Activated CD4-positive, alpha-beta memory T cell treated with anti-CD3 and anti-CD28 coated beads, Interleukin-2, amount 10 ng/mL, durations not matched to agents 7 days and 5 days (primary cell): ENCODE measurements around the gene ATG9A. TPM values are rescaled to one million over a fixed set of nuclear protein-coding genes. Genes with fewer than 3 reads are reported as not detected.

Experiments used
- CTCF ChIA-PET: fragments of 350-600 bp; sonication (Branson Sonifier 250); formaldehyde crosslinking; loops from one replicate; lab custom pipeline; 2021; ENCODE audit warnings: antibody characterized with exemption, inconsistent platforms; lab: Charles Lee
- POLR2A ChIA-PET: fragments of 350-600 bp; sonication (Branson Sonifier 250); formaldehyde crosslinking; loops from one replicate; lab custom pipeline; 2021; ENCODE audit warnings: antibody characterized with exemption; lab: Charles Lee
- DNase-seq: peaks from one replicate; pipeline ENCODE4 v3.0.0-alpha.2; 2020
- H3K27ac Mint-ChIP-seq: one replicate; pipeline ENCODE4 v1.8.0; 2021; ENCODE audit warnings: mild to moderate bottlenecking, mixed read lengths
- H3K27me3 Mint-ChIP-seq: one replicate; pipeline ENCODE4 v1.8.0; 2021; ENCODE audit warnings: mixed read lengths
- H3K36me3 Mint-ChIP-seq: one replicate; pipeline ENCODE4 v1.8.0; 2021; ENCODE audit warnings: low read depth, mixed read lengths
- H3K4me1 Mint-ChIP-seq: one replicate; pipeline ENCODE4 v1.8.0; 2021; ENCODE audit warnings: mixed read lengths
- H3K4me3 Mint-ChIP-seq: one replicate; pipeline ENCODE4 v1.8.0; 2021; ENCODE audit warnings: mild to moderate bottlenecking, mixed read lengths
- H3K9me3 Mint-ChIP-seq: one replicate; pipeline ENCODE4 v1.8.0; 2021; ENCODE audit warnings: mixed read lengths
- total RNA-seq, 2 experiments: library from RNA; stranded (reverse); gene quantifications; one replicate each; pipeline ENCODE4 v1.2.3, GENCODE V29; 2021

The ATG9A gene, protein sequence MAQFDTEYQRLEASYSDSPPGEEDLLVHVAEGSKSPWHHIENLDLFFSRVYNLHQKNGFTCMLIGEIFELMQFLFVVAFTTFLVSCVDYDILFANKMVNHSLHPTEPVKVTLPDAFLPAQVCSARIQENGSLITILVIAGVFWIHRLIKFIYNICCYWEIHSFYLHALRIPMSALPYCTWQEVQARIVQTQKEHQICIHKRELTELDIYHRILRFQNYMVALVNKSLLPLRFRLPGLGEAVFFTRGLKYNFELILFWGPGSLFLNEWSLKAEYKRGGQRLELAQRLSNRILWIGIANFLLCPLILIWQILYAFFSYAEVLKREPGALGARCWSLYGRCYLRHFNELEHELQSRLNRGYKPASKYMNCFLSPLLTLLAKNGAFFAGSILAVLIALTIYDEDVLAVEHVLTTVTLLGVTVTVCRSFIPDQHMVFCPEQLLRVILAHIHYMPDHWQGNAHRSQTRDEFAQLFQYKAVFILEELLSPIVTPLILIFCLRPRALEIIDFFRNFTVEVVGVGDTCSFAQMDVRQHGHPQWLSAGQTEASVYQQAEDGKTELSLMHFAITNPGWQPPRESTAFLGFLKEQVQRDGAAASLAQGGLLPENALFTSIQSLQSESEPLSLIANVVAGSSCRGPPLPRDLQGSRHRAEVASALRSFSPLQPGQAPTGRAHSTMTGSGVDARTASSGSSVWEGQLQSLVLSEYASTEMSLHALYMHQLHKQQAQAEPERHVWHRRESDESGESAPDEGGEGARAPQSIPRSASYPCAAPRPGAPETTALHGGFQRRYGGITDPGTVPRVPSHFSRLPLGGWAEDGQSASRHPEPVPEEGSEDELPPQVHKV
- total RNA-seq, result 10 to 100 TPM; 58.9 to 60.7 TPM

DNA sequence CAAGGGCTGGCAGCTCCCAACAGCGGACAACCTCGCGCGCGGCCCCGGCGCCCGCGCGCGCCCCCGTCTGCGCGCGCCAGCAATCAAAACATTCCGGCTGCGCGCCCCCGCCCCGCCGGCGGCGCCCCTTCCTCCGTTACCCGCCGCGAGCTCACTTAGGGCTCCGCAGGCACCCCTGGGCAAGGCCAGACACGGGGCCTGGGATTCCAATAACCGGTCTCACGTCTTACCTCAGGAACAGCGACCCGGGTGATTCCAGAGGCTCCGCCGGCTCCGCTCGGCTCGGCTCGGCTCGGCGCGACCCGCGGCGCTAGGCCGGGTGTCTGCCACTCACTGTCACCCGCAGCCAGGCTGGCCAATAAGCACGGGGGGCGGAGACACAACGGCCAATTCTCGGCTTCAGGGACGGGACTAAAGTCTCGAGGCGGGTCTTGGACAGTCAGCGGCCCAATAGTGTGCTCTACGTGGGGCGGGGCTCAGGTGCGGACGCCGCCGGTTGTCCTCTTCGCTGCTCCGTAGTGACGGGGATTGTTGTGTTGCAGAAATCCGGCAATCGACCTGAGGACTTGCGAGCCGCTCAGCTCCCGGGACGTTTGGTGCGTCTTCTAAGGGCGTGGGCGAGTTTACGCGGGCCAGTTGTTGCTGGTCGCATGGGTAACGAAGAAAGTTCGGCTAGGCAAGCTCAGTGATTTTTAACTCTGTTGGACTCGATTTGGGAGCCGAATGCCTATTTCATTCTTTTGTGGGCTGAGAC lies at the start of gene ATG9A, which contains the start of gene ANKZF1:
Gene ATG9A (minus strand): TSS at position 332 of the 754 bp plus-strand sequence. CDS start 1,612 bp downstream, outside the sequence.
Gene ANKZF1 (plus strand): TSS at position 502 of the 754 bp plus-strand sequence. CDS start 452 bp downstream, outside the sequence.
- Mint-ChIP-seq H3K4me3 (peak within 1 kb of the TSS; percentile 99), H3K36me3 (peaks cover 77% of the 10 kb centered on the region), H3K9me3 (no peaks in the 10 kb centered on the region), H3K27me3 (no peaks in the 10 kb centered on the region), H3K27ac (peak within 1 kb of the TSS; percentile 100), H3K4me1 (peaks cover 56% of the 10 kb centered on the region)
- CTCF ChIA-PET, result interaction anchor here (0.8 to 2.8 kb wide), 14 partner anchors 12 to 73 kb away, joined by 3 to 19 read pairs (median 5); partner anchors contain the start of genes DNAJB2, GLB1L, STK16 and TUBA4A
- DNase-seq, result peak; percentile 99
- POLR2A ChIA-PET, result interaction anchor here (0.8 to 15.5 kb wide), 19 partner anchors 9 to 71 kb away, joined by 3 to 425 read pairs (median 5); partner anchors contain the start of genes ABCB6, CNPPD1, DNAJB2 and GLB1L

DNA sequence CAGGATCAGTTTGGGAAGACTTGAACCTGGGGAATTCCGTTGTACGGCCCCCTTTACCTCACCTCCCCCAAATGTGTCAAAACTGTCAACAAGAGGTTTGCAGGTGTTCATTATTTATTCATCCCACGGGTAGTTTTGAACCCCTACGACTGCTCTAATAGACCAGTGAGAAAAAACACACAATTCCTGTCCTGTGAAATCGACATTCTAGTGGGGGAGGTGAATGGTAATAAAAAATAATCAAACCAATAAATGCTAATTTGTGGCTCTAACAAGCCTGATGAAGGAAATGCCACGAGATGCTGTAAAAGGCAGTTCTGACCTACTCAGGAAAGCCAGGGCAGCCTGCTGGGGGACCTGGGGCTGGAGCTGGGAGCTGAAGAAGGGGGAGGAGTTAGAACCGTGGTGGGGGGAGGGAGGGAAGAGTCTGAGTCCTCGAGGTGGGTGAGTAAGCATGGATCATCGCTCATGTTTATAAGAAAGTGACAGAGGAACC lies 49.3 kb upstream of the ATG9A start:
- peaks cover 5% of the 10 kb centered on the region for H3K27me3 Mint-ChIP-seq
- H3K27ac Mint-ChIP-seq, result peak overlapping the region; percentile 93
- H3K4me1 Mint-ChIP-seq, result peaks cover 42% of the 10 kb centered on the region
- DNase-seq, result no peak
- POLR2A ChIA-PET, result interaction anchor here (0.7 to 8.1 kb wide), 20 partner anchors 11 to 994 kb away, joined by 3 to 131 read pairs (median 8); partner anchors contain the start of genes ABCB6, ANKZF1, ATG9A and CNPPD1
- H3K9me3 Mint-ChIP-seq, result no peaks in the 10 kb centered on the region
- CTCF ChIA-PET, result interaction anchor here (0.7 to 11.9 kb wide), 25 partner anchors 9 to 299 kb away, joined by 3 to 206 read pairs (median 4); partner anchors contain the start of genes ABCB6, ANKZF1, ATG9A and DNPEP
- peaks cover 29% of the 10 kb centered on the region for H3K36me3 Mint-ChIP-seq
- H3K4me3 Mint-ChIP-seq, result peak overlapping the region; percentile 87

DNA sequence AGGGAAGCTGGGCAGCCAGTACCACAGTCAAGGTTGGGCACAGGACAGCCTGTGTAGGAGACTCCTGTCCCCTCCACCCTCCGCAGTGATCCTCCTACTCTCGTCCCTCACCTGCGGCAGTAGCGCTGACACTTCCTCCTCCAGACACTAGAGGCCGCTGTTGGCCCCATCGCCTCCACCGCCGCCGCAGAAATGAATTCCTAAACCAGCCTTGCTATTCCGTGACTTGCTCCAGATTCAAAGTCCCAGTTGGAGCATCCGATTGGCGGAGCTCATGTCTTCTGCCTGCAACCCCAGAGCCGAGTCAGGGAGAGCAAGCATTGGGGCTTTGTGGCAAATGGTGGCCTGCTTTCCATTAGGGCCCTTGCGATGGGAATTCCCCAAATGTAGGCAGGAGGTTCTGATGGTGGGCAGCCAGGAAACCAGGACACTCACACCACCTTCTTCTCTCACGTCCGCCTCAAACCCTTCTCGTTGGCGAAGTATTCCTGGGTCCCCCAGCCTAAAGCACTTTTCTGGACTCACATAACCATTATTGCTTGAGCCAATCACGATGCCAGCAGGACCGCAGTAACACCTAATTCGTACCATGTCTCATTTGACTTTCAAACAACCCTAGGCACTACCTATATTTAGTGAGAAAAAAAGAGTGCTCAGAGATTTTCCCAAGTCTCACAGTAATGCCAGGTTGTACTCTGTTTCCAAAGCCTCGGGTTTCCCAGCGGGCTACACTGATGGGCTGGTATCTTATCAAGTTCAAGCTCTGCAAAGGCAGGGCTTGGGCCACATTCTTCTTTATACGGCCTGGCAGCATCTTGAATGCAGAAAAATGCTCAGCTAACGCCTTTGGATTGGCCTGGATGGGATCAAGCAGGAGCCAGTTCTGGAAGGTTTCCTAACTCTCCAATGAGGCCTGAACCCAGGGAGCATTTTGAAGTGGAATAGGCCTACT lies 48.5 kb upstream of the ATG9A start:
- Mint-ChIP-seq H3K36me3 (peaks cover 21% of the 10 kb centered on the region), H3K27ac (peak overlapping the region; percentile 93), H3K4me1 (peaks cover 41% of the 10 kb centered on the region), H3K27me3 (peaks cover 8% of the 10 kb centered on the region), H3K4me3 (peak overlapping the region; percentile 87), H3K9me3 (no peaks in the 10 kb centered on the region)
- peak; percentile 77 for DNase-seq
- POLR2A ChIA-PET, result interaction anchor here (0.8 to 8.1 kb wide), 16 partner anchors 10 to 119 kb away, joined by 3 to 131 read pairs (median 13); partner anchors contain the start of genes ANKZF1, ATG9A, CNPPD1 and DNPEP
- CTCF ChIA-PET, result interaction anchor here (0.6 to 11.9 kb wide), 28 partner anchors 8 to 298 kb away, joined by 3 to 206 read pairs (median 5); partner anchors contain the start of genes ANKZF1, ATG9A, GLB1L and NHEJ1

DNA sequence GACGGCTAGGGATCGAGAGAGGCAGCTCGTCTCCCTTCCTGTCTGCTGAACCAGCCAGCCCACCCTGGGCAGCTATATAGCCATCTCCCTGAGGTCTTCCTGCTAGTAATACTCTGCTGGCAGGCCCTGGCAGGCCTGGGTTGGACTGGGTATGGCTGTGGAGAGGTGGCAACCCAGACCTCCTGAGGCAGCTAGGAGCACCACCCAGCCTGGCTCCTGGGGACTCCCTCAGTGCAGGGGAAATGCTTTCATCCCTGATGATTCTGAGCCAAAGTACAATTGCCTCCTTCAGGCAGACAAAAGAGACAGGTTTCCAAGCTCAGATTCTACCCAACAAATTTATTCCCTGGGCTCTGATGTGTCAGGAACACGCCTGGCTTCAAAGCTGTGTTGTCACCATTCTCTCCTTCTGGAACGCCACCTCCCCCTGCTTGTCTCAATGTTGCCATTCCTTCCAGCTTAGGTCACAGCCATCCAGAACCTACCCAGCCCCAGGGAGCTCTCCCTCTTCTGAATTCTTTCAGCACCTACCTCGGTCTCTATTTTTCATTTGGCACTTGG lies 45.0 kb upstream of the ATG9A start:
- Mint-ChIP-seq H3K27ac (no peak overlapping the region), H3K36me3 (no peaks in the 10 kb centered on the region), H3K27me3 (peaks cover 14% of the 10 kb centered on the region), H3K4me1 (peaks cover 19% of the 10 kb centered on the region), H3K9me3 (no peaks in the 10 kb centered on the region), H3K4me3 (no peak overlapping the region)
- ChIA-PET CTCF (interaction anchor here (0.9 to 11.9 kb wide), 3 partner anchors 16 to 98 kb away, joined by 3 to 206 read pairs (median 3); no protein-coding TSS in a partner anchor), POLR2A (interaction anchor here (1.3 kb wide), 1 partner anchor 19 kb away, joined by 4 read pairs; no protein-coding TSS in a partner anchor)
- no peak for DNase-seq

DNA sequence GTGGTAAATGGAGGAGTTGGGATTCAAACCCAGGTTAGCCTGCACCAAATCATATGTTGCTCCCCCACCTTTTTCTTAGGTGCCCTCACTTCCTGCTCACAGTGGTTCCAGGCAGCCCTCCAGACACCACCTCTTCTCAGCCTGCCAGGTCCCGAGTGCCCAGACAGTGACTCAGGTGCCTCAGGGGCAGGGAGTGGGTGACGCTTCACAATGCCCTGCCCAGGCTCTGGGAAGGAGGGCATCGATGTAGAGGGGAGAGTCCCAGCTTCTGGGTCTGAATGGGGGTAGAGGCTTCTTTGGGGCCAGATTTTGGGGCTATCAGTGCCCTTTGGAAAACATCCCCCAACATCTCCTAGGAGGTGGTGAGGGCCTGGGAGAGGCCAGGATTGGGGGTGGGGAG lies 44.5 kb upstream of the ATG9A start:
- Mint-ChIP-seq H3K27ac (no peak overlapping the region), H3K36me3 (no peaks in the 10 kb centered on the region), H3K27me3 (peaks cover 14% of the 10 kb centered on the region), H3K4me1 (peaks cover 18% of the 10 kb centered on the region), H3K4me3 (no peak overlapping the region), H3K9me3 (no peaks in the 10 kb centered on the region)
- POLR2A ChIA-PET, result interaction anchor here (1.3 kb wide), 1 partner anchor 19 kb away, joined by 4 read pairs; no protein-coding TSS in a partner anchor
- CTCF ChIA-PET, result interaction anchor here (0.6 to 11.9 kb wide), 3 partner anchors 19 to 544 kb away, joined by 3 to 206 read pairs (median 3); no protein-coding TSS in a partner anchor
- DNase-seq, result no peak

DNA sequence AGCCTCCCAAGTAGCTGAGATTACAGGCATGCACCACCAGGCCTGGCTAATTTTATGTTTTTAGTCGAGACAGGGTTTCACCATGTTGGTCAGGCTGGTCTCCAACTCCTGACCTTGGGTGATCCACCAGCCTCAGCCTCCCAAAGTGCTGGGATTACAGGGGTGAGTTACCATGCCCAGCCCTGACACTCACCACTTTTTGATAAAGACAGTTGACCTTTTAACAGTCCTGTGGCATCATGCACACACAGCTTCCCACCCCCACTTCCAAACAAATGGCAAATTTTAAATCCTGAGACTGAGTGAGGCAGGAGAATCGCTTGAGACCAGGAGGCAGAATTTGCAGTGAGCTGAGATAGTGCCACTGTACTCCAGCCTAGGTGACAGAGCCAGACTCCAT lies 43.6 kb upstream of the ATG9A start:
- Mint-ChIP-seq H3K27me3 (peaks cover 14% of the 10 kb centered on the region), H3K27ac (no peak overlapping the region), H3K4me3 (no peak overlapping the region), H3K36me3 (no peaks in the 10 kb centered on the region), H3K4me1 (peaks cover 9% of the 10 kb centered on the region), H3K9me3 (no peaks in the 10 kb centered on the region)
- CTCF ChIA-PET, result no interaction called here
- no peak for DNase-seq
- POLR2A ChIA-PET, result interaction anchor here (3.2 kb wide), 1 partner anchor 19 kb away, joined by 13 read pairs; the partner anchor contains the start of genes TUBA4A and TUBA4B

DNA sequence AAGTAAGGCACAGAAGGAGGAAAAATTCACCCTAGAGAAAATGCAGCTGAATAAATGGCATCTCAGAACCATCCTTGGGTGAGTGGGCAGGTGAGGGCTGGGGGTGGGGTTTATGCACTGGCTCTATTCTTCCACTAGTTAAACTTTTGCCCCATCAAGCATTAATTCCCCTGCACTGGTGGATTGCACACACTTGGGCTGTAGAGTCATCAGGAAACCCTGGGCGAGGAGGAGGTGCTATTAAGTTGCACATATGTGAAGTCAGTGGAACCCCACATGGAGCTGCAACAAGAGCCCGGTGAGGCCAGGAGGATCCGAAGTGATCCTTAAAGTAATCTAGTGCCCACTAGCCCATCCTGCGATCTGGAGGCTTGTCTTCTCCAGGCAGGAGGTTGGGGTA lies 42.9 kb upstream of the ATG9A start:
- H3K4me1 Mint-ChIP-seq, result peaks cover 2% of the 10 kb centered on the region
- H3K36me3 Mint-ChIP-seq, result no peaks in the 10 kb centered on the region
- no peak overlapping the region for H3K27ac Mint-ChIP-seq
- no peaks in the 10 kb centered on the region for H3K9me3 Mint-ChIP-seq
- ChIA-PET POLR2A (interaction anchor here (3.2 kb wide), 1 partner anchor 18 kb away, joined by 13 read pairs; the partner anchor contains the start of genes TUBA4A and TUBA4B), CTCF (interaction anchor here (0.7 kb wide), 1 partner anchor 243 kb away, joined by 3 read pairs; no protein-coding TSS in a partner anchor)
- H3K4me3 Mint-ChIP-seq, result no peak overlapping the region
- no peak for DNase-seq
- H3K27me3 Mint-ChIP-seq, result peaks cover 14% of the 10 kb centered on the region

DNA sequence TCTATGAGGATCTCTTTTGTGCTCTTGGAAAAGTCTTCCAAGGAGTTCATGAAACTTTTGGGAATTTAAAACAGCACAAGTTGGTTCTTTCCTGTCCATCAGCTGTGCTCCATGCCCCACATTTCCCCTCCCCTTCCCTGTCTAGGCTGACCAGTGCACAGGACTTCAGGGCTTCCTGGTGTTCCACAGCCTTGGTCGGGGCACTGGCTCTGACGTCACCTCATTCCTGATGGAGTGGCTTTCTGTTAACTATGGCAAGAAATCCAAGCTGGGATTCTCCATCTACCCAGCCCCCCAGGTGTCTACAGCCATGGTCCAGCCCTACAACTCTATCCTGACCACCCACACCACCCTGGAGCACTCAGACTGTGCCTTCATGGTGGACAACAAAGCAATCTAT lies 41.6 kb upstream of the ATG9A start:
- no peaks in the 10 kb centered on the region for H3K36me3 Mint-ChIP-seq
- ChIA-PET CTCF (interaction anchor here (1.5 kb wide), 1 partner anchor 24 kb away, joined by 4 read pairs; no protein-coding TSS in a partner anchor), POLR2A (interaction anchor here (3.2 kb wide), 1 partner anchor 17 kb away, joined by 13 read pairs; the partner anchor contains the start of genes TUBA4A and TUBA4B)
- H3K27ac Mint-ChIP-seq, result no peak overlapping the region
- no peaks in the 10 kb centered on the region for H3K4me1 Mint-ChIP-seq
- no peak overlapping the region for H3K4me3 Mint-ChIP-seq
- no peak for DNase-seq
- no peaks in the 10 kb centered on the region for H3K9me3 Mint-ChIP-seq
- peaks cover 14% of the 10 kb centered on the region for H3K27me3 Mint-ChIP-seq

DNA sequence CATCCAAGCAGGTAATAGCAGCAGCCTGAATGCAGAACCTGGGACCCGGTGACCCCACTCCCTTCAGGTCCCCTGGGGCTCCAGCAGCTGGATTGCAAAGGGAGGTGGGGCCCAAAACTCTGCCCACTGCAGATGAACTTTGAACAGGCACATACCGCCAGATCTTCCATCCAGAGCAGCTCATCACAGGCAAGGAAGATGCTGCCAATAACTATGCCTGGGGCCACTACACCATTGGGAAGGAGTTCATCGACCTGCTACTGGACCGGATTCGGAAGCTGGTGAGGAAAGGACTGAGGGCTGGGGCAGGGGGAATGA lies 40.6 kb upstream of the ATG9A start:
- ChIA-PET CTCF (interaction anchor here (1.1 to 1.5 kb wide), 2 partner anchors 9 to 25 kb away, joined by 3 to 4 read pairs; partner anchors contain the start of gene DNAJB2), POLR2A (interaction anchor here (3.2 kb wide), 1 partner anchor 16 kb away, joined by 13 read pairs; the partner anchor contains the start of genes TUBA4A and TUBA4B)
- Mint-ChIP-seq H3K9me3 (no peaks in the 10 kb centered on the region), H3K36me3 (no peaks in the 10 kb centered on the region), H3K4me3 (no peak overlapping the region), H3K4me1 (no peaks in the 10 kb centered on the region), H3K27me3 (peaks cover 14% of the 10 kb centered on the region), H3K27ac (no peak overlapping the region)
- DNase-seq, result no peak
